ENCODE data around the gene REC8. TPM values are rescaled to one million over a fixed set of nuclear protein-coding genes. Genes with fewer than 3 reads are reported as not detected.

REC8 gene
- total and polyA plus RNA-seq, 2 of the 13 experiments (the other 11 are each of a cell fraction or from before 2014, with no cell fraction given), result 3.4 to 14.7 TPM

GRCh38 chr14:24186831-24187538 is 15.1 kb downstream of the REC8 start (continued):
- TF ChIP-seq ZNF747 (CRISPR knock-in tag; IDR thresholded peaks at IDR 0.05; ENCODE audit: borderline replicate concordance) (no peak), MTA1 (CRISPR knock-in tag; IDR thresholded peaks at IDR 0.05; ENCODE audit: borderline replicate concordance) (no peak), RAD51 (IDR thresholded peaks at IDR 0.05; ENCODE audit: borderline replicate concordance) (no peak), ZNF337 (CRISPR knock-in tag; IDR thresholded peaks at IDR 0.05; ENCODE audit: borderline replicate concordance, low read depth) (no peak), CREM (IDR thresholded peaks at IDR 0.05) (no peak), CREM (CRISPR knock-in tag; IDR thresholded peaks at IDR 0.05) (no peak), ZNF549 (CRISPR knock-in tag; IDR thresholded peaks at IDR 0.05) (no peak), PHF20 (CRISPR knock-in tag; IDR thresholded peaks at IDR 0.05) (no peak), ZNF558 (CRISPR knock-in tag; IDR thresholded peaks at IDR 0.05; ENCODE audit: borderline replicate concordance) (no peak), RFXANK (CRISPR knock-in tag; IDR thresholded peaks at IDR 0.05) (no peak), ZNF737 (CRISPR knock-in tag; IDR thresholded peaks at IDR 0.05; ENCODE audit: borderline replicate concordance) (no peak), ZBTB21 (CRISPR knock-in tag; IDR thresholded peaks at IDR 0.05) (no peak), ZUFSP (CRISPR knock-in tag; IDR thresholded peaks at IDR 0.05; ENCODE audit: borderline replicate concordance) (no peak), PRMT3 (CRISPR knock-in tag; IDR thresholded peaks at IDR 0.05; ENCODE audit: borderline replicate concordance, low read depth) (no peak), EP300 (IDR thresholded peaks at IDR 0.05; ENCODE audit: low read depth in 2 of 2, low read length in 2 of 2) (no peak), EP300 (CRISPR knock-in tag; IDR thresholded peaks at IDR 0.05; ENCODE audit: borderline replicate concordance) (0 out of 2 replicates have a peak, but pooled peaks have one; percentile 43)
- TF ChIP-seq, protein P1, sequence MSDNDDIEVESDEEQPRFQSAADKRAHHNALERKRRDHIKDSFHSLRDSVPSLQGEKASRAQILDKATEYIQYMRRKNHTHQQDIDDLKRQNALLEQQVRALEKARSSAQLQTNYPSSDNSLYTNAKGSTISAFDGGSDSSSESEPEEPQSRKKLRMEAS (IDR thresholded peaks at IDR 0.05), result no peak
- TF ChIP-seq, protein P2, sequence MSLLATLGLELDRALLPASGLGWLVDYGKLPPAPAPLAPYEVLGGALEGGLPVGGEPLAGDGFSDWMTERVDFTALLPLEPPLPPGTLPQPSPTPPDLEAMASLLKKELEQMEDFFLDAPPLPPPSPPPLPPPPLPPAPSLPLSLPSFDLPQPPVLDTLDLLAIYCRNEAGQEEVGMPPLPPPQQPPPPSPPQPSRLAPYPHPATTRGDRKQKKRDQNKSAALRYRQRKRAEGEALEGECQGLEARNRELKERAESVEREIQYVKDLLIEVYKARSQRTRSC (CRISPR knock-in tag; IDR thresholded peaks at IDR 0.05; ENCODE audit: low read depth), result no peak
- TF ChIP-seq, protein P3, sequence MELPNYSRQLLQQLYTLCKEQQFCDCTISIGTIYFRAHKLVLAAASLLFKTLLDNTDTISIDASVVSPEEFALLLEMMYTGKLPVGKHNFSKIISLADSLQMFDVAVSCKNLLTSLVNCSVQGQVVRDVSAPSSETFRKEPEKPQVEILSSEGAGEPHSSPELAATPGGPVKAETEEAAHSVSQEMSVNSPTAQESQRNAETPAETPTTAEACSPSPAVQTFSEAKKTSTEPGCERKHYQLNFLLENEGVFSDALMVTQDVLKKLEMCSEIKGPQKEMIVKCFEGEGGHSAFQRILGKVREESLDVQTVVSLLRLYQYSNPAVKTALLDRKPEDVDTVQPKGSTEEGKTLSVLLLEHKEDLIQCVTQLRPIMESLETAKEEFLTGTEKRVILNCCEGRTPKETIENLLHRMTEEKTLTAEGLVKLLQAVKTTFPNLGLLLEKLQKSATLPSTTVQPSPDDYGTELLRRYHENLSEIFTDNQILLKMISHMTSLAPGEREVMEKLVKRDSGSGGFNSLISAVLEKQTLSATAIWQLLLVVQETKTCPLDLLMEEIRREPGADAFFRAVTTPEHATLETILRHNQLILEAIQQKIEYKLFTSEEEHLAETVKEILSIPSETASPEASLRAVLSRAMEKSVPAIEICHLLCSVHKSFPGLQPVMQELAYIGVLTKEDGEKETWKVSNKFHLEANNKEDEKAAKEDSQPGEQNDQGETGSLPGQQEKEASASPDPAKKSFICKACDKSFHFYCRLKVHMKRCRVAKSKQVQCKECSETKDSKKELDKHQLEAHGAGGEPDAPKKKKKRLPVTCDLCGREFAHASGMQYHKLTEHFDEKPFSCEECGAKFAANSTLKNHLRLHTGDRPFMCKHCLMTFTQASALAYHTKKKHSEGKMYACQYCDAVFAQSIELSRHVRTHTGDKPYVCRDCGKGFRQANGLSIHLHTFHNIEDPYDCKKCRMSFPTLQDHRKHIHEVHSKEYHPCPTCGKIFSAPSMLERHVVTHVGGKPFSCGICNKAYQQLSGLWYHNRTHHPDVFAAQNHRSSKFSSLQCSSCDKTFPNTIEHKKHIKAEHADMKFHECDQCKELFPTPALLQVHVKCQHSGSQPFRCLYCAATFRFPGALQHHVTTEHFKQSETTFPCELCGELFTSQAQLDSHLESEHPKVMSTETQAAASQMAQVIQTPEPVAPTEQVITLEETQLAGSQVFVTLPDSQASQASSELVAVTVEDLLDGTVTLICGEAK (IDR thresholded peaks at IDR 0.05), result no peak
- TF ChIP-seq, protein P3 (CRISPR knock-in tag; IDR thresholded peaks at IDR 0.05), result no peak

Data from HepG2 (cell line).